MCF 10A (cell line): ENCODE measurements around the gene EPHB1. TPM values are rescaled to one million over a fixed set of nuclear protein-coding genes. Genes with fewer than 3 reads are reported as not detected.

ENCODE experiments used
- BruUV-seq: library from RNA; stranded (reverse); fragments of 400-500 nt; replicated peaks from 2 replicates; lab custom pipeline; 2021; lab: Mats Ljungman, UMichigan
- CTCF ChIA-PET: fragments of 300-600 bp; sonication (Branson Sonifier 250); formaldehyde crosslinking; extraction: SDS; loops from one replicate; lab custom pipeline; 2021; ENCODE audit warnings: antibody characterized with exemption, inconsistent platforms; lab: Yijun Ruan, JAX
- POLR2A ChIA-PET: fragments of 300-600, 350-650 bp; sonication (Branson Sonifier 250); formaldehyde crosslinking; extraction: SDS; loops from one replicate; lab custom pipeline; 2020; ENCODE audit warnings: antibody characterized with exemption, inconsistent platforms; lab: Yijun Ruan, JAX
- DNase-seq: peaks from one replicate; pipeline ENCODE4 v3.0.0-alpha.2; 2018; ENCODE audit not compliant: unreplicated experiment
- H3K27ac Mint-ChIP-seq: one replicate; pipeline ENCODE4 v1.8.0; 2022; ENCODE audit warnings: mild to moderate bottlenecking, low read depth, mixed read lengths; ENCODE audit not compliant: unreplicated experiment
- H3K27me3 Mint-ChIP-seq: one replicate; pipeline ENCODE4 v1.8.0; 2022; ENCODE audit warnings: mixed read lengths; ENCODE audit not compliant: insufficient read depth, unreplicated experiment
- H3K36me3 Mint-ChIP-seq: one replicate; pipeline ENCODE4 v1.8.0; 2022; ENCODE audit warnings: mild to moderate bottlenecking, moderate library complexity, mixed read lengths; ENCODE audit not compliant: insufficient read depth, unreplicated experiment
- H3K4me1 Mint-ChIP-seq: one replicate; pipeline ENCODE4 v1.8.0; 2022; ENCODE audit warnings: mixed read lengths; ENCODE audit not compliant: insufficient read depth, unreplicated experiment
- H3K4me3 Mint-ChIP-seq: one replicate; pipeline ENCODE4 v1.8.0; 2022; ENCODE audit warnings: mild to moderate bottlenecking, moderate library complexity, mixed read lengths; ENCODE audit not compliant: unreplicated experiment
- H3K9me3 Mint-ChIP-seq: one replicate; pipeline ENCODE4 v1.8.0; 2022; ENCODE audit warnings: mixed read lengths; ENCODE audit not compliant: unreplicated experiment
- CTCF ChIP-seq: fragments of 200-600 bp; IDR thresholded peaks from one replicate; pipeline ENCODE4 v1.8.0; 2022; ENCODE audit warnings: antibody characterized with exemption, mild to moderate bottlenecking; ENCODE audit not compliant: unreplicated experiment
- intact Hi-C: fragments of 100-400 bp; cut with micrococcal nuclease; formaldehyde crosslinking; loops from 2 replicates; pipeline ENCODE4 v1.14.1; 2022
- total RNA-seq: library from RNA; stranded (reverse); gene quantifications from 2 replicates; pipeline ENCODE4 v1.2.3, GENCODE V29; 2022

The EPHB1 gene
- total RNA-seq, 1 experiment from 2014 or later, result not detected

GRCh38 chr3:135077186-135077585, 282.1 kb downstream of the EPHB1 start:
- CTCF ChIA-PET, result interaction anchor here (0.7 kb wide), 1 partner anchor 404 kb away, joined by 4 read pairs; no protein-coding TSS in a partner anchor
- POLR2A ChIA-PET, result no interaction called here
- no peaks in the 10 kb centered on the region for H3K4me1 Mint-ChIP-seq
- H3K27me3 Mint-ChIP-seq, result no peaks in the 10 kb centered on the region
- no peak overlapping the region for H3K27ac Mint-ChIP-seq
- no peak for DNase-seq
- H3K36me3 Mint-ChIP-seq, result no peaks in the 10 kb centered on the region
- no peak for TF ChIP-seq CTCF
- peaks cover 37% of the 10 kb centered on the region for H3K9me3 Mint-ChIP-seq
- no peak overlapping the region for H3K4me3 Mint-ChIP-seq
- intact Hi-C loops, result no loop called here
- BruUV-seq, result no TSS peak

DNA sequence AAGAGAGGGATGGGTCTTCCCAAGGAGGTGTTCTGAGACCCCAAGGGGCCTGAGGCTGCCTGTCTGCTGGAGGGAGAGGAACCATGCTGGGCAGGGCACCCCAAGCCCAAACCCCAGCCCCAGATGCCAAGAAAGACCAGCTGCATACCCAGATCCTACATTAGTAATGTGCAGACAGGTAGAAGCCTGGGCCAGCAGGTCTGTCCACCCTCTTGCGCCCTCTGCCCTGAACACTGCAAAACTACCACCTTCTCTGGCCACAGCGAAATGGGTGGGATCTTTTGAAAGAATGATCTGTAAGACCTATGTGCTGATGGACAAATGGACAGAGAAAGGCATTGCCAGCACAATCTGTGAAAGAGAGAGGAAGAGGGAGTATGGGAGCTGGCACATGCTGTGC, 283.2 kb downstream of the EPHB1 start:
- intact Hi-C loops, result no loop called here
- H3K4me1 Mint-ChIP-seq, result no peaks in the 10 kb centered on the region
- ChIA-PET POLR2A (no interaction called here), CTCF (no interaction called here)
- no peaks in the 10 kb centered on the region for H3K36me3 Mint-ChIP-seq
- TF ChIP-seq CTCF, result no peak
- H3K27ac Mint-ChIP-seq, result no peak overlapping the region
- no peak overlapping the region for H3K4me3 Mint-ChIP-seq
- peaks cover 40% of the 10 kb centered on the region for H3K9me3 Mint-ChIP-seq
- no TSS peak for BruUV-seq
- H3K27me3 Mint-ChIP-seq, result no peaks in the 10 kb centered on the region
- no peak for DNase-seq

DNA sequence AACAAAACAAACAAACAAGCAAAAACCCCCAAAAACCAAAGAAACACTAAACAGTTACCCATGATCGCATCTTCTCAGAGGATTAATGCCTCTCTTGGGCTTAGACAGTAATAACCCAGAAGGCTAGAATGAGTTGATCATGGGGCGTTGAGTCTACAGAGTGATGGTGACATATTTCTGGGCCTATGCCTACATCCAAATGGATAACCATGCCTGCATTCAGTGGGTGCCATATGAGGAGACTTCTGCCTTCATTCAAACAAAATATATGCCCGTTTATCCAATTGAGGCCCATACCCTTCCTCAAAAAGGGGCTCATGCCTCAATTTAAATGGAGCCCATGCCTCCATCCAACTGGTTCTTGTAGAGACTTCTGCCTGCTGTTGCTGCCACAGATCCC, 284.0 kb downstream of the EPHB1 start:
- POLR2A ChIA-PET, result no interaction called here
- DNase-seq, result no peak
- intact Hi-C loops, result no loop called here
- Mint-ChIP-seq H3K4me3 (no peak overlapping the region), H3K9me3 (peaks cover 45% of the 10 kb centered on the region), H3K27ac (no peak overlapping the region), H3K27me3 (no peaks in the 10 kb centered on the region), H3K4me1 (no peaks in the 10 kb centered on the region), H3K36me3 (no peaks in the 10 kb centered on the region)
- no TSS peak for BruUV-seq
- CTCF ChIA-PET, result no interaction called here
- TF ChIP-seq CTCF, result no peak

- TF ChIP-seq CTCF, result no peak
- Mint-ChIP-seq H3K4me3 (no peak overlapping the region), H3K27me3 (no peaks in the 10 kb centered on the region), H3K27ac (no peak overlapping the region), H3K4me1 (no peaks in the 10 kb centered on the region), H3K36me3 (no peaks in the 10 kb centered on the region), H3K9me3 (peaks cover 54% of the 10 kb centered on the region)
- no TSS peak for BruUV-seq
- ChIA-PET CTCF (no interaction called here), POLR2A (no interaction called here)
- no peak for DNase-seq
- intact Hi-C loops, result no loop called here
Measured at GRCh38 chr3:135081451-135081850, 286.4 kb downstream of the EPHB1 start.
